GM10266 (cell line): ENCODE results near the gene MROH2A.

ENCODE experiments used
- DNase-seq: peaks from one replicate; pipeline ENCODE4 v3.0.0; 2012; ENCODE audit errors: extremely low spot score
- CTCF ChIP-seq: IDR thresholded peaks from 2 replicates; pipeline ENCODE4 v1.5.1; 2012; ENCODE audit warnings: mild to moderate bottlenecking, low read depth; ENCODE audit not compliant: control insufficient read depth, insufficient read depth; ENCODE audit errors: missing control alignments

Gene MROH2A

DNA sequence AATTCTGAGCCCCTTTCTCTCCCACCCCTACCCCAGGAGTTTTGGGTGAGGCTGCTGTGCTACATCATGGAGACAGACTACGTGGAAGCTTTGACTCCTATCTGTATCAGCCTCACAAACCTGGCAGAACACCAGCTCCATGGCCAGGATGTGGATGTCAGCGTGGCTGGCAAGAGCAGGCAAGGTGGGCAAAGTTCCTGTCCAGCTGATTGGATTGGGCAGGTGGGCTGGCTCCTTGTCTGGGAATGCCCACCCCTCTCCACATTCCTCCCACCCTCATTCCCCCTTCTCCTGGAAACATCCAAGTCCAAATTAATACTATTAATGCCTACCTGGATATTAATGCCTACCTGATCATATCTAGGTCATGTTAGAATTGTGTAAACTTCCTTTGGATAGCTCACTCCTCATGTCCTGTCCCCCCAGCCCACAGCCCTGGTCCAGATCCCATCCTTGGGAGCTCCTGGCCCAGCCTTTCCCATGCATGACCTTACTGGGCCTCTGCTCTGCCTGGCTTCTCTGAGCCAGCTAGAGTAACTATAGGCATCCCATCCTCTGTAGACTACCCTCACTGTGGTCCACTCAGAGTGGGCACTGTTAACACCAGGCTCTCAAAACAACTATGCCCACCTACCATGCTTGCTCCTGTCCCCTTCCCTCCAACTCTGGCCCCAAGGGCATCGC is 24.1 kb downstream of the MROH2A start:
- no peak for TF ChIP-seq CTCF
- no peak for DNase-seq

GRCh38 chr2:233803292-233803911 is 25.3 kb downstream of the MROH2A start:
- no peak for DNase-seq
- no peak for TF ChIP-seq CTCF

GRCh38 chr2:233803994-233804393 is 25.9 kb downstream of the MROH2A start:
- DNase-seq, result no peak
- no peak for TF ChIP-seq CTCF

GRCh38 chr2:233807215-233807865 is 29.2 kb downstream of the MROH2A start:
- no peak for TF ChIP-seq CTCF
- DNase-seq, result no peak

GRCh38 chr2:233807966-233808935 is 30.1 kb downstream of the MROH2A start:
- TF ChIP-seq CTCF, result no peak
- no peak for DNase-seq

- DNase-seq, result no peak
- no peak for TF ChIP-seq CTCF
These were observed 32.3 kb downstream of the MROH2A start for GRCh38 chr2:233810385-233810784.
